ENCODE results near the gene MZB1. TPM values are rescaled to one million over a fixed set of nuclear protein-coding genes. Genes with fewer than 3 reads are reported as not detected.

Gene MZB1
- total and polyA plus RNA-seq, 2 of the 13 experiments (the other 11 are each of a cell fraction or from before 2014, with no cell fraction given), result 0.31 to 0.40 TPM

DNA sequence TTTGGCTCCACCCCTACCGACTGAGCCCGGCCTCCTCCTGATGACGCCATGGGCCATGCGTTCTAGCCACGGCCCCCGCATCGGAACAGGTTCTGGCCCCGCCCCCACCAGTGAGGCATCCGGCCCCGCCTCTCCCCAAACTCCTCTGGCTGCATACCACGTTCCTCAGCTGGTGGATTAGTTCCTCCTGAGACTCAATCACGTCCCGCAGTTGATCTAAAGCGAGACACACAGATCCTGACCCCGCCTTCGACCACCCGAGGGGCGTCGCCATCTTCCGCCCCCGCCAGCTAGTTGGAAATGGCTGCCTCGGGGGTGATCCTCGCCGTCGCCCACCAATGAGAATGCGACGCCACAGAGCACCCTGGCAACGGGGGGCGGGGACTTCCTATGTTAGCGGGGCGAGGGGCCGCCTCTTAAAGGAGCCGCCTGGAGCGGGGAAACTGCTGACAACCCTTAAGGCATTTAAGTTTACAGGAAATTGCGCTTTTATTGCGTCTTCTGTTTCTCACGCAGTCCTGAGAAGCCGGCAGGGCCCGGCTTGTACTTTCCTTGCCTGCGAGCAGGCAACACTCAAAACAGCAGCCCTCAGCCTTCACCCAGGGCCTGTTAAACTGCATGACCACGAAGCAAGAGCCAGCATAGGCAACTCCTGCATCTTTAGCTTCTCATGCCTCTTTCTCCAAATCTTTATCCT, 14.2 kb upstream of the MZB1 start, which contains the start of gene SPATA24 (continued):
- TF ChIP-seq, protein P1, sequence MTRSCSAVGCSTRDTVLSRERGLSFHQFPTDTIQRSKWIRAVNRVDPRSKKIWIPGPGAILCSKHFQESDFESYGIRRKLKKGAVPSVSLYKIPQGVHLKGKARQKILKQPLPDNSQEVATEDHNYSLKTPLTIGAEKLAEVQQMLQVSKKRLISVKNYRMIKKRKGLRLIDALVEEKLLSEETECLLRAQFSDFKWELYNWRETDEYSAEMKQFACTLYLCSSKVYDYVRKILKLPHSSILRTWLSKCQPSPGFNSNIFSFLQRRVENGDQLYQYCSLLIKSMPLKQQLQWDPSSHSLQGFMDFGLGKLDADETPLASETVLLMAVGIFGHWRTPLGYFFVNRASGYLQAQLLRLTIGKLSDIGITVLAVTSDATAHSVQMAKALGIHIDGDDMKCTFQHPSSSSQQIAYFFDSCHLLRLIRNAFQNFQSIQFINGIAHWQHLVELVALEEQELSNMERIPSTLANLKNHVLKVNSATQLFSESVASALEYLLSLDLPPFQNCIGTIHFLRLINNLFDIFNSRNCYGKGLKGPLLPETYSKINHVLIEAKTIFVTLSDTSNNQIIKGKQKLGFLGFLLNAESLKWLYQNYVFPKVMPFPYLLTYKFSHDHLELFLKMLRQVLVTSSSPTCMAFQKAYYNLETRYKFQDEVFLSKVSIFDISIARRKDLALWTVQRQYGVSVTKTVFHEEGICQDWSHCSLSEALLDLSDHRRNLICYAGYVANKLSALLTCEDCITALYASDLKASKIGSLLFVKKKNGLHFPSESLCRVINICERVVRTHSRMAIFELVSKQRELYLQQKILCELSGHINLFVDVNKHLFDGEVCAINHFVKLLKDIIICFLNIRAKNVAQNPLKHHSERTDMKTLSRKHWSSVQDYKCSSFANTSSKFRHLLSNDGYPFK (CRISPR knock-in tag; IDR thresholded peaks at IDR 0.05; ENCODE audit: borderline replicate concordance), result peak; percentile 82
- TF ChIP-seq PLRG1 (conservative IDR thresholded peaks at IDR 0.05), result no peak
- TF ChIP-seq, protein P2, sequence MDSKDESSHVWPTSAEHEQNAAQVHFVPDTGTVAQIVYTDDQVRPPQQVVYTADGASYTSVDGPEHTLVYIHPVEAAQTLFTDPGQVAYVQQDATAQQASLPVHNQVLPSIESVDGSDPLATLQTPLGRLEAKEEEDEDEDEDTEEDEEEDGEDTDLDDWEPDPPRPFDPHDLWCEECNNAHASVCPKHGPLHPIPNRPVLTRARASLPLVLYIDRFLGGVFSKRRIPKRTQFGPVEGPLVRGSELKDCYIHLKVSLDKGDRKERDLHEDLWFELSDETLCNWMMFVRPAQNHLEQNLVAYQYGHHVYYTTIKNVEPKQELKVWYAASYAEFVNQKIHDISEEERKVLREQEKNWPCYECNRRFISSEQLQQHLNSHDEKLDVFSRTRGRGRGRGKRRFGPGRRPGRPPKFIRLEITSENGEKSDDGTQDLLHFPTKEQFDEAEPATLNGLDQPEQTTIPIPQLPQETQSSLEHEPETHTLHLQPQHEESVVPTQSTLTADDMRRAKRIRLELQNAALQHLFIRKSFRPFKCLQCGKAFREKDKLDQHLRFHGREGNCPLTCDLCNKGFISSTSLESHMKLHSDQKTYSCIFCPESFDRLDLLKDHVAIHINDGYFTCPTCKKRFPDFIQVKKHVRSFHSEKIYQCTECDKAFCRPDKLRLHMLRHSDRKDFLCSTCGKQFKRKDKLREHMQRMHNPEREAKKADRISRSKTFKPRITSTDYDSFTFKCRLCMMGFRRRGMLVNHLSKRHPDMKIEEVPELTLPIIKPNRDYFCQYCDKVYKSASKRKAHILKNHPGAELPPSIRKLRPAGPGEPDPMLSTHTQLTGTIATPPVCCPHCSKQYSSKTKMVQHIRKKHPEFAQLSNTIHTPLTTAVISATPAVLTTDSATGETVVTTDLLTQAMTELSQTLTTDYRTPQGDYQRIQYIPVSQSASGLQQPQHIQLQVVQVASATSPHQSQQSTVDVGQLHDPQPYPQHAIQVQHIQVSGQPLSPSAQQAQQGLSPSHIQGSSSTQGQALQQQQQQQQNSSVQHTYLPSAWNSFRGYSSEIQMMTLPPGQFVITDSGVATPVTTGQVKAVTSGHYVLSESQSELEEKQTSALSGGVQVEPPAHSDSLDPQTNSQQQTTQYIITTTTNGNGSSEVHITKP (CRISPR knock-in tag; IDR thresholded peaks at IDR 0.05; ENCODE audit: low read depth), result peak; percentile 93
- peak; percentile 78; the same call in 1 of the 2 replicates for TF ChIP-seq BORCS8-MEF2B (CRISPR knock-in tag; IDR thresholded peaks at IDR 0.05)
- 0 out of 2 replicates have a peak, but pooled peaks have one; percentile 35 for TF ChIP-seq JUND (CRISPR knock-in tag; IDR thresholded peaks at IDR 0.05)
- peak; percentile 60 for TF ChIP-seq SP2 (CRISPR knock-in tag; IDR thresholded peaks at IDR 0.05)
- TF ChIP-seq ZMYM4 (CRISPR knock-in tag; IDR thresholded peaks at IDR 0.05), result 0 out of 2 replicates have a peak, but pooled peaks have one; percentile 20
- TF ChIP-seq, protein P3, sequence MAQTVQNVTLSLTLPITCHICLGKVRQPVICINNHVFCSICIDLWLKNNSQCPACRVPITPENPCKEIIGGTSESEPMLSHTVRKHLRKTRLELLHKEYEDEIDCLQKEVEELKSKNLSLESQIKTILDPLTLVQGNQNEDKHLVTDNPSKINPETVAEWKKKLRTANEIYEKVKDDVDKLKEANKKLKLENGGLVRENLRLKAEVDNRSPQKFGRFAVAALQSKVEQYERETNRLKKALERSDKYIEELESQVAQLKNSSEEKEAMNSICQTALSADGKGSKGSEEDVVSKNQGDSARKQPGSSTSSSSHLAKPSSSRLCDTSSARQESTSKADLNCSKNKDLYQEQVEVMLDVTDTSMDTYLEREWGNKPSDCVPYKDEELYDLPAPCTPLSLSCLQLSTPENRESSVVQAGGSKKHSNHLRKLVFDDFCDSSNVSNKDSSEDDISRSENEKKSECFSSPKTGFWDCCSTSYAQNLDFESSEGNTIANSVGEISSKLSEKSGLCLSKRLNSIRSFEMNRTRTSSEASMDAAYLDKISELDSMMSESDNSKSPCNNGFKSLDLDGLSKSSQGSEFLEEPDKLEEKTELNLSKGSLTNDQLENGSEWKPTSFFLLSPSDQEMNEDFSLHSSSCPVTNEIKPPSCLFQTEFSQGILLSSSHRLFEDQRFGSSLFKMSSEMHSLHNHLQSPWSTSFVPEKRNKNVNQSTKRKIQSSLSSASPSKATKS (CRISPR knock-in tag; IDR thresholded peaks at IDR 0.05), result peak; percentile 20; the same call in 1 of the 2 replicates
- TF ChIP-seq, protein P4, sequence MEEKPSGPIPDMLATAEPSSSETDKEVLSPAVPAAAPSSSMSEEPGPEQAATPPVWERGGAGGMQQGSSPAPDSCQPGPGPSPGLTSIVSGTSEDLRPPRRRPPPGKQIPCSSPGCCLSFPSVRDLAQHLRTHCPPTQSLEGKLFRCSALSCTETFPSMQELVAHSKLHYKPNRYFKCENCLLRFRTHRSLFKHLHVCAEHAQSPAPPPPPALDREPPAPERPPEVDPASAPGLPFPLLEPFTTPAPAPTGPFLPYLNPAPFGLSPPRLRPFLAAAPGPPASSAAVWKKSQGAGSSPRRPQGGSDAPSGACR (CRISPR knock-in tag; IDR thresholded peaks at IDR 0.05), result peak; percentile 82; the same call in 1 of the 2 replicates
- peak; percentile 41; the same call in 1 of the 2 replicates for TF ChIP-seq NCOR1 (IDR thresholded peaks at IDR 0.05; ENCODE audit: borderline replicate concordance, low read length)
- peak; percentile 75 for TF ChIP-seq ZNF44 (CRISPR knock-in tag; IDR thresholded peaks at IDR 0.05)
- TF ChIP-seq CREM (IDR thresholded peaks at IDR 0.05), result peak; percentile 77
- no peak for TF ChIP-seq CREM (CRISPR knock-in tag; IDR thresholded peaks at IDR 0.05)
- TF ChIP-seq, protein P5, sequence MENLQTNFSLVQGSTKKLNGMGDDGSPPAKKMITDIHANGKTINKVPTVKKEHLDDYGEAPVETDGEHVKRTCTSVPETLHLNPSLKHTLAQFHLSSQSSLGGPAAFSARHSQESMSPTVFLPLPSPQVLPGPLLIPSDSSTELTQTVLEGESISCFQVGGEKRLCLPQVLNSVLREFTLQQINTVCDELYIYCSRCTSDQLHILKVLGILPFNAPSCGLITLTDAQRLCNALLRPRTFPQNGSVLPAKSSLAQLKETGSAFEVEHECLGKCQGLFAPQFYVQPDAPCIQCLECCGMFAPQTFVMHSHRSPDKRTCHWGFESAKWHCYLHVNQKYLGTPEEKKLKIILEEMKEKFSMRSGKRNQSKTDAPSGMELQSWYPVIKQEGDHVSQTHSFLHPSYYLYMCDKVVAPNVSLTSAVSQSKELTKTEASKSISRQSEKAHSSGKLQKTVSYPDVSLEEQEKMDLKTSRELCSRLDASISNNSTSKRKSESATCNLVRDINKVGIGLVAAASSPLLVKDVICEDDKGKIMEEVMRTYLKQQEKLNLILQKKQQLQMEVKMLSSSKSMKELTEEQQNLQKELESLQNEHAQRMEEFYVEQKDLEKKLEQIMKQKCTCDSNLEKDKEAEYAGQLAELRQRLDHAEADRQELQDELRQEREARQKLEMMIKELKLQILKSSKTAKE (CRISPR knock-in tag; IDR thresholded peaks at IDR 0.05; ENCODE audit: borderline replicate concordance), result no peak
- TF ChIP-seq EHMT2 (IDR thresholded peaks at IDR 0.05; ENCODE audit: borderline replicate concordance, low read depth, low read length), result no peak
- peak; percentile 26; the same call in 1 of the 2 replicates for TF ChIP-seq ZNF777 (CRISPR knock-in tag; IDR thresholded peaks at IDR 0.05)
- no peak for TF ChIP-seq ZNF572 (CRISPR knock-in tag; IDR thresholded peaks at IDR 0.05)
- TF ChIP-seq RARA (CRISPR knock-in tag; IDR thresholded peaks at IDR 0.05), result no peak
